ENCODE data around the gene MFAP4.

Gene MFAP4

GRCh38 chr17:19412984-19413383 lies 26.0 kb upstream of the MFAP4 start:
- Histone ChIP-seq H3K4me3 (no peak overlapping the region), H3K27ac (no peak overlapping the region), H3K9ac (ENCODE audit: insufficient read length) (no peak overlapping the region), H3K36me3 (ENCODE audit: insufficient read depth, low read length) (no peaks in the 10 kb centered on the region), H3K9me3 (ENCODE audit: low read depth, low read length) (no peaks in the 10 kb centered on the region)
- TF ChIP-seq POLR2AphosphoS5 (IDR thresholded peaks at IDR 0.05; ENCODE audit: borderline replicate concordance, low read depth, low read length) (no peak), FOXP2 (optimal IDR thresholded peaks at IDR 0.05; ENCODE audit: control extremely low read depth, extremely low read length, insufficient read depth) (no peak), EZH2 (IDR thresholded peaks at IDR 0.05) (no peak)
- no peak for DNase-seq (ENCODE audit: low read depth, low spot score)

- Histone ChIP-seq H3K4me3 (no peak overlapping the region), H3K9ac (ENCODE audit: insufficient read length) (no peak overlapping the region), H3K9me3 (ENCODE audit: low read depth, low read length) (no peaks in the 10 kb centered on the region), H3K36me3 (ENCODE audit: insufficient read depth, low read length) (no peaks in the 10 kb centered on the region), H3K27ac (no peak overlapping the region)
- TF ChIP-seq FOXP2 (optimal IDR thresholded peaks at IDR 0.05; ENCODE audit: control extremely low read depth, extremely low read length, insufficient read depth) (no peak), POLR2AphosphoS5 (IDR thresholded peaks at IDR 0.05; ENCODE audit: borderline replicate concordance, low read depth, low read length) (no peak)
- DNase-seq (ENCODE audit: low read depth, low spot score) = no peak
These were observed 25.5 kb upstream of the MFAP4 start for GRCh38 chr17:19412510-19412909.

GRCh38 chr17:19411631-19412030 lies 24.6 kb upstream of the MFAP4 start:
- H3K9ac ChIP-seq (ENCODE audit: insufficient read length) = no peak overlapping the region
- DNase-seq (ENCODE audit: low read depth, low spot score) = no peak
- TF ChIP-seq EZH2 (IDR thresholded peaks at IDR 0.05) (no peak), FOXP2 (optimal IDR thresholded peaks at IDR 0.05; ENCODE audit: control extremely low read depth, extremely low read length, insufficient read depth) (no peak), POLR2AphosphoS5 (IDR thresholded peaks at IDR 0.05; ENCODE audit: borderline replicate concordance, low read depth, low read length) (no peak)
- H3K4me3 ChIP-seq = no peak overlapping the region
- H3K9me3 ChIP-seq (ENCODE audit: low read depth, low read length) = no peaks in the 10 kb centered on the region
- H3K27ac ChIP-seq = no peak overlapping the region
- H3K36me3 ChIP-seq (ENCODE audit: insufficient read depth, low read length) = no peaks in the 10 kb centered on the region

GRCh38 chr17:19410875-19411620 lies 24.1 kb upstream of the MFAP4 start, which contains the start of gene RNF112:
Gene RNF112 (plus strand): TSS chr17:19411232. CDS start chr17:19411409, 177 bp downstream.
- Histone ChIP-seq H3K9me3 (ENCODE audit: low read depth, low read length) (no peaks in the 10 kb centered on the region), H3K9ac (ENCODE audit: insufficient read length) (no peak within 1 kb of the TSS), H3K36me3 (ENCODE audit: insufficient read depth, low read length) (no peaks in the 10 kb centered on the region), H3K27ac (no peak within 1 kb of the TSS), H3K4me3 (no peak within 1 kb of the TSS)
- TF ChIP-seq EZH2 (IDR thresholded peaks at IDR 0.05) (no peak), FOXP2 (optimal IDR thresholded peaks at IDR 0.05; ENCODE audit: control extremely low read depth, extremely low read length, insufficient read depth) (no peak), POLR2AphosphoS5 (IDR thresholded peaks at IDR 0.05; ENCODE audit: borderline replicate concordance, low read depth, low read length) (no peak)
- no peak for DNase-seq (ENCODE audit: low read depth, low spot score)

- H3K9me3 ChIP-seq (ENCODE audit: low read depth, low read length) = no peaks in the 10 kb centered on the region
- H3K9ac ChIP-seq (ENCODE audit: insufficient read length) = no peak overlapping the region
- no peak for DNase-seq (ENCODE audit: low read depth, low spot score)
- TF ChIP-seq POLR2AphosphoS5 (IDR thresholded peaks at IDR 0.05; ENCODE audit: borderline replicate concordance, low read depth, low read length) (no peak), FOXP2 (optimal IDR thresholded peaks at IDR 0.05; ENCODE audit: control extremely low read depth, extremely low read length, insufficient read depth) (no peak), EZH2 (IDR thresholded peaks at IDR 0.05) (no peak)
- no peak overlapping the region for H3K4me3 ChIP-seq
- no peak overlapping the region for H3K27ac ChIP-seq
- H3K36me3 ChIP-seq (ENCODE audit: insufficient read depth, low read length) = no peaks in the 10 kb centered on the region
These were observed 23.1 kb upstream of the MFAP4 start for GRCh38 chr17:19410091-19410490.

GRCh38 chr17:19409509-19409908 lies 22.5 kb upstream of the MFAP4 start:
- TF ChIP-seq EZH2 (IDR thresholded peaks at IDR 0.05) (no peak), FOXP2 (optimal IDR thresholded peaks at IDR 0.05; ENCODE audit: control extremely low read depth, extremely low read length, insufficient read depth) (no peak), POLR2AphosphoS5 (IDR thresholded peaks at IDR 0.05; ENCODE audit: borderline replicate concordance, low read depth, low read length) (no peak)
- H3K36me3 ChIP-seq (ENCODE audit: insufficient read depth, low read length) = no peaks in the 10 kb centered on the region
- H3K9ac ChIP-seq (ENCODE audit: insufficient read length) = no peak overlapping the region
- no peaks in the 10 kb centered on the region for H3K9me3 ChIP-seq (ENCODE audit: low read depth, low read length)
- no peak for DNase-seq (ENCODE audit: low read depth, low spot score)
- H3K27ac ChIP-seq = no peak overlapping the region
- no peak overlapping the region for H3K4me3 ChIP-seq

- no peak overlapping the region for H3K27ac ChIP-seq
- no peaks in the 10 kb centered on the region for H3K36me3 ChIP-seq (ENCODE audit: insufficient read depth, low read length)
- DNase-seq (ENCODE audit: low read depth, low spot score) = no peak
- no peaks in the 10 kb centered on the region for H3K9me3 ChIP-seq (ENCODE audit: low read depth, low read length)
- TF ChIP-seq FOXP2 (optimal IDR thresholded peaks at IDR 0.05; ENCODE audit: control extremely low read depth, extremely low read length, insufficient read depth) = no peak
- TF ChIP-seq EZH2 (IDR thresholded peaks at IDR 0.05) = no peak
- no peak for TF ChIP-seq POLR2AphosphoS5 (IDR thresholded peaks at IDR 0.05; ENCODE audit: borderline replicate concordance, low read depth, low read length)
- H3K4me3 ChIP-seq = no peak overlapping the region
- no peak overlapping the region for H3K9ac ChIP-seq (ENCODE audit: insufficient read length)
These were observed 22.1 kb upstream of the MFAP4 start for GRCh38 chr17:19409066-19409465.

- Histone ChIP-seq H3K27ac (no peak overlapping the region), H3K4me3 (no peak overlapping the region), H3K9me3 (ENCODE audit: low read depth, low read length) (no peaks in the 10 kb centered on the region), H3K36me3 (ENCODE audit: insufficient read depth, low read length) (no peaks in the 10 kb centered on the region), H3K9ac (ENCODE audit: insufficient read length) (no peak overlapping the region)
- no peak for TF ChIP-seq EZH2 (IDR thresholded peaks at IDR 0.05)
- no peak for TF ChIP-seq POLR2AphosphoS5 (IDR thresholded peaks at IDR 0.05; ENCODE audit: borderline replicate concordance, low read depth, low read length)
- TF ChIP-seq FOXP2 (optimal IDR thresholded peaks at IDR 0.05; ENCODE audit: control extremely low read depth, extremely low read length, insufficient read depth) = no peak
- no peak for DNase-seq (ENCODE audit: low read depth, low spot score)
These were observed 21.3 kb upstream of the MFAP4 start for GRCh38 chr17:19408346-19408710.
